H9 (cell line): Measurements from ENCODE around the gene CREB3L2. TPM values are rescaled to one million over a fixed set of nuclear protein-coding genes. Genes with fewer than 3 reads are reported as not detected.

ENCODE experiments used
- DNase-seq: peaks from one replicate; pipeline ENCODE4 v3.0.0-alpha.2; 2017
- H2AFZ ChIP-seq: one replicate; pipeline ENCODE4 v1.6.1; 2013; ENCODE audit warnings: mild to moderate bottlenecking, low read length, control low read depth, moderate library complexity
- H2AK5ac ChIP-seq: 2 replicates; pipeline ENCODE4 v1.6.1; 2013; ENCODE audit warnings: low read length, control low read depth, mixed read lengths; ENCODE audit not compliant: insufficient read length
- H2BK120ac ChIP-seq: one replicate; pipeline ENCODE4 v1.6.1; 2013; ENCODE audit warnings: low read depth, mild to moderate bottlenecking, low read length, control low read depth, inconsistent platforms; ENCODE audit not compliant: poor library complexity, severe bottlenecking
- H2BK12ac ChIP-seq: 2 replicates; pipeline ENCODE4 v1.6.1; 2013; ENCODE audit warnings: low read length, control low read depth, mixed read lengths, low read depth; ENCODE audit not compliant: insufficient read length
- H2BK15ac ChIP-seq: 2 replicates; pipeline ENCODE4 v1.6.1; 2013; ENCODE audit warnings: low read depth, low read length, control low read depth
- H2BK20ac ChIP-seq: one replicate; pipeline ENCODE4 v1.6.1; 2013; ENCODE audit warnings: low read depth, mild to moderate bottlenecking, low read length, control low read depth, inconsistent platforms; ENCODE audit not compliant: poor library complexity, severe bottlenecking
- H2BK5ac ChIP-seq: 2 replicates; pipeline ENCODE4 v1.6.1; 2013; ENCODE audit warnings: low read length, control low read depth, mixed read lengths; ENCODE audit not compliant: insufficient read length
- H3K14ac ChIP-seq: 2 replicates; pipeline ENCODE4 v1.6.1; 2013; ENCODE audit warnings: low read length, control low read depth; ENCODE audit not compliant: insufficient read depth
- H3K18ac ChIP-seq: 2 replicates; pipeline ENCODE4 v1.6.1; 2013; ENCODE audit warnings: low read depth, mild to moderate bottlenecking, mixed read lengths, low read length, control low read depth; ENCODE audit not compliant: insufficient read length
- H3K23ac ChIP-seq: 2 replicates; pipeline ENCODE4 v1.6.1; 2013; ENCODE audit warnings: low read length, control low read depth, mixed read lengths, low read depth; ENCODE audit not compliant: insufficient read length
- H3K23me2 ChIP-seq: 2 replicates; pipeline ENCODE4 v1.6.1; 2013; ENCODE audit warnings: low read depth, mild to moderate bottlenecking, mixed read lengths, low read length, control low read depth; ENCODE audit not compliant: insufficient read length, poor library complexity, severe bottlenecking
- H3K27ac ChIP-seq: 2 replicates; pipeline ENCODE4 v1.5.1; 2013; ENCODE audit warnings: low read length, control low read depth, mixed read lengths, low read depth; ENCODE audit not compliant: insufficient read length
- H3K27me3 ChIP-seq: 2 replicates; pipeline ENCODE4 v1.6.1; 2013; ENCODE audit warnings: low read length, control low read depth, inconsistent platforms; ENCODE audit not compliant: insufficient read depth
- H3K4ac ChIP-seq: 2 replicates; pipeline ENCODE4 v1.6.1; 2013; ENCODE audit warnings: low read depth, mild to moderate bottlenecking, control low read depth, inconsistent platforms, low read length, moderate library complexity
- H3K4me1 ChIP-seq: 2 replicates; pipeline ENCODE4 v1.6.1; 2013; ENCODE audit warnings: low read length, control low read depth, inconsistent platforms; ENCODE audit not compliant: insufficient read depth
- H3K4me2 ChIP-seq: 2 replicates; pipeline ENCODE4 v1.6.1; 2013; ENCODE audit warnings: low read length, control low read depth, mixed read lengths; ENCODE audit not compliant: insufficient read length, insufficient read depth
- H3K56ac ChIP-seq: 2 replicates; pipeline ENCODE4 v1.6.1; 2013; ENCODE audit warnings: low read depth, mild to moderate bottlenecking, mixed read lengths, low read length, control low read depth; ENCODE audit not compliant: insufficient read length
- H3K79me1 ChIP-seq: 2 replicates; pipeline ENCODE4 v1.6.1; 2013; ENCODE audit warnings: low read depth, mild to moderate bottlenecking, moderate library complexity, low read length, control low read depth, inconsistent platforms; ENCODE audit not compliant: insufficient read depth, poor library complexity, severe bottlenecking
- H3K79me2 ChIP-seq: 2 replicates; pipeline ENCODE4 v1.6.1; 2013; ENCODE audit warnings: low read length, control low read depth, inconsistent platforms; ENCODE audit not compliant: insufficient read depth
- H3K9ac ChIP-seq: 2 replicates; pipeline ENCODE4 v1.6.1; 2013; ENCODE audit warnings: low read length, control low read depth, mixed read lengths; ENCODE audit not compliant: insufficient read length; ENCODE audit errors: extremely low read depth
- H3K9me3 ChIP-seq: one replicate; pipeline ENCODE4 v1.6.1; 2013; ENCODE audit warnings: low read depth, low read length, inconsistent platforms; ENCODE audit not compliant: control insufficient read depth
- H3T11ph ChIP-seq: one replicate; pipeline ENCODE4 v1.6.1; 2013; ENCODE audit warnings: mild to moderate bottlenecking, low read length, control low read depth, inconsistent platforms
- H4K20me1 ChIP-seq: one replicate; pipeline ENCODE4 v1.6.1; 2013; ENCODE audit not compliant: control insufficient read depth, insufficient read length, insufficient read depth
- H4K5ac ChIP-seq: 2 replicates; pipeline ENCODE4 v1.6.1; 2013; ENCODE audit warnings: low read depth, mild to moderate bottlenecking, mixed read lengths, low read length, control low read depth; ENCODE audit not compliant: insufficient read length
- H4K8ac ChIP-seq: replicated peaks from 2 replicates; pipeline ENCODE4 v1.6.1; 2013; ENCODE audit warnings: low read length, control low read depth, mixed read lengths, low read depth; ENCODE audit not compliant: insufficient read length
- H4K91ac ChIP-seq: 2 replicates; pipeline ENCODE4 v1.6.1; 2013; ENCODE audit warnings: low read depth, mild to moderate bottlenecking, moderate library complexity, mixed read lengths, low read length, control low read depth; ENCODE audit not compliant: insufficient read length
- H3K27ac Mint-ChIP-seq, 3 experiments: 2 replicates in 2 of 3; 3 replicates in 1 of 3; pipeline ENCODE4 v1.8.0; 2020 to 2021; ENCODE audit warnings: mixed read lengths in 3 of 3, mild to moderate bottlenecking in 1 of 3, moderate library complexity in 1 of 3
- H3K27me3 Mint-ChIP-seq: 2 replicates; pipeline ENCODE4 v1.8.0; 2021; ENCODE audit warnings: low read depth, mild to moderate bottlenecking, moderate library complexity, mixed read lengths
- H3K36me3 Mint-ChIP-seq, 3 experiments: 2 replicates in 2 of 3; 3 replicates in 1 of 3; pipeline ENCODE4 v1.8.0; 2020 to 2021; ENCODE audit warnings: low read depth in 3 of 3, mixed read lengths in 3 of 3; ENCODE audit not compliant: insufficient read depth in 1 of 3
- H3K4me1 Mint-ChIP-seq, 2 experiments: 2 replicates each; pipeline ENCODE4 v1.8.0; 2020; ENCODE audit warnings: mixed read lengths in 2 of 2
- H3K4me3 Mint-ChIP-seq, 2 experiments: 2 replicates in 1 of 2; 3 replicates in 1 of 2; pipeline ENCODE4 v1.8.0; 2020 to 2021; ENCODE audit warnings: mild to moderate bottlenecking in 2 of 2, mixed read lengths in 2 of 2, moderate library complexity in 1 of 2
- H3K9me3 Mint-ChIP-seq, 2 experiments: 2 replicates in 1 of 2; 3 replicates in 1 of 2; pipeline ENCODE4 v1.8.0; 2020; ENCODE audit warnings: mild to moderate bottlenecking in 2 of 2, mixed read lengths in 2 of 2, moderate library complexity in 1 of 2
- WGBS: extraction: QIAGEN DNeasy Blood & Tissue Kit; methylation state at CpG from one replicate; pipeline ENCODE4 v1.1.7; 2013; ENCODE audit warnings: missing lambda C conversion rate, low lambda C conversion rate, mixed read lengths; ENCODE audit not compliant: insufficient read length; ENCODE audit errors: extremely low coverage; 5-methylcytosine and 5-hydroxymethylcytosine counted together
- total RNA-seq: library from RNA; stranded (reverse); gene quantifications from 2 replicates; pipeline ENCODE4 v1.2.1, GENCODE V29; 2021
- TF ChIP-seq, protein P1 (sequence below): fragments of 200-600 bp; sonication (generic); conservative IDR thresholded peaks from 3 replicates; pipeline ENCODE4 v1.8.0; 2021; ENCODE audit warnings: antibody characterized with exemption, mild to moderate bottlenecking

CREB3L2 gene
- total RNA-seq, 1 experiment from 2014 or later, result 60.7 TPM

GRCh38 chr7:137900137-137900536, 101.7 kb downstream of the CREB3L2 start:
- no peak overlapping the region for H4K5ac ChIP-seq
- TF ChIP-seq, protein P1, sequence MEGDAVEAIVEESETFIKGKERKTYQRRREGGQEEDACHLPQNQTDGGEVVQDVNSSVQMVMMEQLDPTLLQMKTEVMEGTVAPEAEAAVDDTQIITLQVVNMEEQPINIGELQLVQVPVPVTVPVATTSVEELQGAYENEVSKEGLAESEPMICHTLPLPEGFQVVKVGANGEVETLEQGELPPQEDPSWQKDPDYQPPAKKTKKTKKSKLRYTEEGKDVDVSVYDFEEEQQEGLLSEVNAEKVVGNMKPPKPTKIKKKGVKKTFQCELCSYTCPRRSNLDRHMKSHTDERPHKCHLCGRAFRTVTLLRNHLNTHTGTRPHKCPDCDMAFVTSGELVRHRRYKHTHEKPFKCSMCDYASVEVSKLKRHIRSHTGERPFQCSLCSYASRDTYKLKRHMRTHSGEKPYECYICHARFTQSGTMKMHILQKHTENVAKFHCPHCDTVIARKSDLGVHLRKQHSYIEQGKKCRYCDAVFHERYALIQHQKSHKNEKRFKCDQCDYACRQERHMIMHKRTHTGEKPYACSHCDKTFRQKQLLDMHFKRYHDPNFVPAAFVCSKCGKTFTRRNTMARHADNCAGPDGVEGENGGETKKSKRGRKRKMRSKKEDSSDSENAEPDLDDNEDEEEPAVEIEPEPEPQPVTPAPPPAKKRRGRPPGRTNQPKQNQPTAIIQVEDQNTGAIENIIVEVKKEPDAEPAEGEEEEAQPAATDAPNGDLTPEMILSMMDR, result no peak
- no peaks in the 10 kb centered on the region for H4K20me1 ChIP-seq

More at GRCh38 chr7:137900137-137900536, 101.7 kb downstream of the CREB3L2 start:
- no peak overlapping the region for H2BK20ac ChIP-seq
- H3K79me2 ChIP-seq, result no peaks in the 10 kb centered on the region
- Mint-ChIP-seq H3K27ac (peak overlapping the region in 2 of 3 experiments; percentile 52 to 91; a peak in 3 of 7 replicates), H3K4me1 (peaks cover 18% of the 10 kb centered on the region in 2 experiments), H3K4me3 (no peak overlapping the region), H3K36me3 (peaks cover 27 to 71% (median 54%) of the 10 kb centered on the region in 3 experiments), H3K9me3 (no peaks in the 10 kb centered on the region; a peak in 2 of 5 replicates), H3K27me3 (peaks cover 2% of the 10 kb centered on the region; the same call in 1 of the 2 replicates)
- no peaks in the 10 kb centered on the region for H3K23me2 ChIP-seq
- WGBS, result no CpG with 5 or more reads among the region's 4 CpGs
- no peaks in the 10 kb centered on the region for H3K79me1 ChIP-seq
- no peak overlapping the region for H2AK5ac ChIP-seq
- no peak overlapping the region for H4K91ac ChIP-seq
- no peak overlapping the region for H2BK5ac ChIP-seq
- no peak overlapping the region for H3K27ac ChIP-seq
- H4K8ac ChIP-seq, result no peak overlapping the region
- no peak for DNase-seq
- no peak overlapping the region for H3K9ac ChIP-seq
- H2BK12ac ChIP-seq, result no peak overlapping the region
- no peak overlapping the region for H3K18ac ChIP-seq
- H3K23ac ChIP-seq, result no peak overlapping the region
- no peaks in the 10 kb centered on the region for H3K27me3 ChIP-seq
- no peaks in the 10 kb centered on the region; the same call in 1 of the 2 replicates for H3K4me1 ChIP-seq
- H3K4me2 ChIP-seq, result no peak overlapping the region
- no peak overlapping the region for H3K14ac ChIP-seq
- H3K4ac ChIP-seq, result no peak overlapping the region
- no peak overlapping the region for H2BK120ac ChIP-seq
- H3K9me3 ChIP-seq, result no peaks in the 10 kb centered on the region
- H3K56ac ChIP-seq, result no peak overlapping the region
- no peak overlapping the region for H3T11ph ChIP-seq
- H2BK15ac ChIP-seq, result no peak overlapping the region
- H2AFZ ChIP-seq, result no peak overlapping the region
